Transverse colon (tissue), 4 donors: ENCODE data around the gene ITIH4. TPM values are rescaled to one million over a fixed set of nuclear protein-coding genes. Genes with fewer than 3 reads are reported as not detected.

Experiments used
- DNase-seq: peaks from one replicate; pipeline ENCODE4 v3.0.0-alpha.2; 2019
- H3K27ac ChIP-seq, 4 donors: fragments of 200-600 bp; sonication (generic); 2 replicates each; pipeline ENCODE4 v1.5.1; 2016 to 2018; ENCODE audit warnings: inconsistent platforms in 4 of 4
- H3K27me3 ChIP-seq: fragments of 200-600 bp; sonication (generic); 2 replicates; pipeline ENCODE4 v1.5.1; 2017; ENCODE audit warnings: inconsistent platforms
- H3K36me3 ChIP-seq, 4 donors: fragments of 200-600 bp; sonication (generic); 2 replicates each; pipeline ENCODE4 v1.5.1; 2017 to 2019; ENCODE audit warnings: inconsistent platforms in 4 of 4
- H3K4me1 ChIP-seq, 4 donors: fragments of 200-600 bp; sonication (generic); 2 replicates each; pipeline ENCODE4 v1.5.1; 2017 to 2020; ENCODE audit warnings: inconsistent platforms in 4 of 4
- H3K4me3 ChIP-seq, 4 donors: fragments of 200-600 bp; sonication (generic); 1 replicate in 1 of 4; 2 replicates in 3 of 4; pipeline versions ENCODE4 v1.5.1 to v1.6.1; 2017 to 2019; ENCODE audit warnings: inconsistent platforms in 4 of 4
- H3K9me3 ChIP-seq, 2 donors: fragments of 200-600 bp; sonication (generic); 2 replicates each; pipeline ENCODE4 v1.5.1; 2017 to 2019; ENCODE audit warnings: inconsistent platforms in 2 of 2
- EP300 ChIP-seq: sonication (generic); formaldehyde crosslinking; IDR thresholded peaks from one replicate; pipeline ENCODE4 v1.6.1; 2017; ENCODE audit warnings: antibody characterized with exemption, low read depth
- POLR2A ChIP-seq: fragments of 450-650 bp; IDR thresholded peaks from one replicate; pipeline ENCODE4 v1.6.1; 2016; ENCODE audit warnings: antibody characterized with exemption, mild to moderate bottlenecking, moderate library complexity
- POLR2AphosphoS5 ChIP-seq, 3 donors: sonication (generic); formaldehyde crosslinking; IDR thresholded peaks; one replicate each; pipeline ENCODE4 v1.6.1; 2016; ENCODE audit warnings: antibody characterized with exemption in 3 of 3
- WGBS, 2 donors: methylation state at CpG; one replicate each; pipeline ENCODE4 v1.1.5; 2018; ENCODE audit warnings: low coverage in 1 of 2; 5-methylcytosine and 5-hydroxymethylcytosine counted together
- in situ Hi-C, 4 donors: fragments of 200-750 bp; cut with MboI; loops; one replicate each; pipeline versions ENCODE4 v1.15.0 to v1.15.1; 2017; ENCODE audit warnings: low sequenced_read_pairs in 3 of 4, low pct_ligation_motif_present in 1 of 4, low pct_unique_long_range_greater_than_20kb in 1 of 4
- intact Hi-C: fragments of 100-400 bp; cut with DNase I; formaldehyde crosslinking; loops from one replicate; pipeline ENCODE4 v1.15.1; 2023; ENCODE audit warnings: low total_unique reads
- total RNA-seq, 4 donors: library from RNA; depleted of rRNA; stranded (reverse); fragments of >200 nt; gene quantifications; one replicate each; pipeline ENCODE4 v1.1.0, GENCODE V29; 2016
- TF ChIP-seq, protein P1 (sequence below), 5 experiments: fragments of 200-600 bp in 3 of 5; fragments of 450-650 bp in 2 of 5; sonication (generic) in 3 of 5; IDR thresholded peaks; 1 replicate in 2 of 5; 2 replicates in 3 of 5; pipeline ENCODE4 v1.5.1; 2016 to 2017; ENCODE audit warnings: antibody characterized with exemption in 5 of 5, inconsistent platforms in 3 of 5, mild to moderate bottlenecking in 2 of 5, moderate library complexity in 1 of 5

ITIH4 gene
- total RNA-seq, 4 donors from 2014 or later, result 0.60 to 9.5 (median 4.9) TPM

DNA sequence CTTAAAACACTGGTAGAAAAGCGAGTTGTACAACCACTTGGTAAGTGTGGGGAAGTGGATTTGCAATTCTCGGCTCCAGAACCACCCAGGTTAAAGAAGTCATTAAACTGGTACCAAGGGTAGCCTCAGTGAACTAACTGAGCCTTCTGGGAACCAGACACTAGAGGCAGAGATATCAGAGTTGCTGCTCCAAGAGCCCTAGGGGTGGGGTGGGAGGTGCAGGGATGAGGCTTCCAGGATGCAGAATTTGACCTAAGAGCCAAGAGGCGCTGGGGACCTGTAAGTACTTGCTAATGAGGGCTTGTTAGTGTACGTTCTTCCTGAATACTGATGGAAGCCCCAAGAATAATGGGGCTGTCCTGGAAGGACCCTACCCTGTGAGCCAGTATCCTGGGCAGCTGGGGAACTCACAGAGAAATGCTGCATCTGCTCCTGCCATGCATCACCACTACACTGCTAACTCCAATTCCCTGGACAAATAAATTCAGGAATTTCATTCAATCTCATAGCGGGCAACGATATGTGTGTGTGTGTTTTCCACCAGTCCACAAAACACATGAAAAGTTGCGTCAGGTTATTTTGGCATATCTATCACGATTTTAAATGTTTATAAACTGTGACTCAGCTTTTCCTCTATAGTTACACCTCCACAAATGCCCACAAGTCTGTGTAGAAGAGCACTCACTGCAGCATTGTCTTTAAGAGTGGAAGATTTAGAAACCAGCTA lies 43.1 kb upstream of the ITIH4 start:
- H3K27me3 ChIP-seq, result no peaks in the 10 kb centered on the region
- H3K9me3 ChIP-seq, result no peaks in the 10 kb centered on the region
- 74 to 80% methylated on average over 7 to 8 of the region's 8 CpGs for WGBS, 2 donors
- no peak for DNase-seq
- in situ Hi-C loops (no loop called here), intact Hi-C loops (no loop called here)
- H3K4me1 ChIP-seq, result peaks cover 0 to 15% (median 3%) of the 10 kb centered on the region in 4 donors
- H3K36me3 ChIP-seq, result no peaks in the 10 kb centered on the region
- no peak overlapping the region for H3K27ac ChIP-seq
- no peak overlapping the region for H3K4me3 ChIP-seq
- TF ChIP-seq POLR2AphosphoS5 (IDR thresholded peaks at IDR 0.05) (no peak), EP300 (no peak), POLR2A (no peak)
- TF ChIP-seq, protein P1, sequence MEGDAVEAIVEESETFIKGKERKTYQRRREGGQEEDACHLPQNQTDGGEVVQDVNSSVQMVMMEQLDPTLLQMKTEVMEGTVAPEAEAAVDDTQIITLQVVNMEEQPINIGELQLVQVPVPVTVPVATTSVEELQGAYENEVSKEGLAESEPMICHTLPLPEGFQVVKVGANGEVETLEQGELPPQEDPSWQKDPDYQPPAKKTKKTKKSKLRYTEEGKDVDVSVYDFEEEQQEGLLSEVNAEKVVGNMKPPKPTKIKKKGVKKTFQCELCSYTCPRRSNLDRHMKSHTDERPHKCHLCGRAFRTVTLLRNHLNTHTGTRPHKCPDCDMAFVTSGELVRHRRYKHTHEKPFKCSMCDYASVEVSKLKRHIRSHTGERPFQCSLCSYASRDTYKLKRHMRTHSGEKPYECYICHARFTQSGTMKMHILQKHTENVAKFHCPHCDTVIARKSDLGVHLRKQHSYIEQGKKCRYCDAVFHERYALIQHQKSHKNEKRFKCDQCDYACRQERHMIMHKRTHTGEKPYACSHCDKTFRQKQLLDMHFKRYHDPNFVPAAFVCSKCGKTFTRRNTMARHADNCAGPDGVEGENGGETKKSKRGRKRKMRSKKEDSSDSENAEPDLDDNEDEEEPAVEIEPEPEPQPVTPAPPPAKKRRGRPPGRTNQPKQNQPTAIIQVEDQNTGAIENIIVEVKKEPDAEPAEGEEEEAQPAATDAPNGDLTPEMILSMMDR (IDR thresholded peaks at IDR 0.05), result no peak

DNA sequence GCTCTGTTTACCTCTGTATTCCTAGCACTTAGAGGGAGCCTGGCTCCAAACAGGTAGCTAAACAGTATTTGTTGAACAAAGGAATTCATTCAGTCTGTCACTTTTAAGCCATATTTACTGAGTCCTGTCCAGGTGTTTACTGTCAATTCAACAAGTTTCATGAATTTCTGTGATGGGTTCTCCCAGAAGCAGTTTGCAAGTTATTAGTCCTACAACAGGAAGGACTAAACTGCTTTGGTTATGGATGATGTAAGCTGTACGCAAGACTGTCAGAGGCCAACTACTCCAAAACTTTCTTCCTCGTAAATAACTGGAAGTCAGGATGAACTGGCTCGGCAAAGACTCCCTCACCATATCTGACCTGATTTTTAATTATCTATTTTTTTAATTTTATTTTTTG lies 41.8 kb upstream of the ITIH4 start:
- in situ Hi-C loops, result no loop called here
- Histone ChIP-seq H3K36me3 (no peaks in the 10 kb centered on the region), H3K9me3 (no peaks in the 10 kb centered on the region), H3K27me3 (no peaks in the 10 kb centered on the region), H3K4me1 (peaks cover 0 to 15% (median 3%) of the 10 kb centered on the region in 4 donors), H3K4me3 (no peak overlapping the region), H3K27ac (no peak overlapping the region)
- intact Hi-C loops, result no loop called here
- DNase-seq, result no peak
- TF ChIP-seq, protein P1 (IDR thresholded peaks at IDR 0.05), result no peak
- TF ChIP-seq POLR2AphosphoS5 (IDR thresholded peaks at IDR 0.05), result no peak
- TF ChIP-seq EP300, result no peak
- no peak for TF ChIP-seq POLR2A
- WGBS, 2 donors, result 84 to 92% methylated on average over 3 of the region's 3 CpGs

DNA sequence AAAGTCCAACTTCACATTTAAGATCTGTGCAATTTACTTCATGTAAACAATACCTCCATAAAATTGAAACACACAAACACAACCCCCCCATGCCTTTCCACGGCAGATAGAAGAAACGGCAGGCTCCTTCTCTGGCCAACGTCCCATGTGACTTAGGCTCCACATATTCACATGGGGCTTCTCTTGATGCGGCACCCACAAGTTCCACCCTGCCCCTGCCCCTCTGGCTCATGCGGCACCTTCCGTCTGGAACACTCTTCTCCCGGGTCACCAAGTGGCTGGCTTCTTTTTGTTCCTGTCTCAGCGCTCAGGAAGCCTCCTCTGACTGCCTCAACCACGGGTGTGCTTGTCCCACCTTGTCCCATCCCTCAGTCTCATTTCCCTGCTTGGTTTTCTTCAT lies 41.3 kb upstream of the ITIH4 start:
- H3K9me3 ChIP-seq, result no peaks in the 10 kb centered on the region
- H3K4me1 ChIP-seq, result peaks cover 0 to 15% (median 3%) of the 10 kb centered on the region in 4 donors
- H3K36me3 ChIP-seq, result no peaks in the 10 kb centered on the region
- in situ Hi-C loops, result no loop called here
- DNase-seq, result no peak
- intact Hi-C loops, result no loop called here
- H3K27me3 ChIP-seq, result no peaks in the 10 kb centered on the region
- WGBS, 2 donors, result 74 to 78% methylated on average over 8 to 9 of the region's 9 CpGs
- no peak overlapping the region for H3K27ac ChIP-seq
- TF ChIP-seq EP300 (no peak), POLR2AphosphoS5 (IDR thresholded peaks at IDR 0.05) (no peak), POLR2A (no peak)
- TF ChIP-seq, protein P1 (IDR thresholded peaks at IDR 0.05), result no peak
- no peak overlapping the region for H3K4me3 ChIP-seq

DNA sequence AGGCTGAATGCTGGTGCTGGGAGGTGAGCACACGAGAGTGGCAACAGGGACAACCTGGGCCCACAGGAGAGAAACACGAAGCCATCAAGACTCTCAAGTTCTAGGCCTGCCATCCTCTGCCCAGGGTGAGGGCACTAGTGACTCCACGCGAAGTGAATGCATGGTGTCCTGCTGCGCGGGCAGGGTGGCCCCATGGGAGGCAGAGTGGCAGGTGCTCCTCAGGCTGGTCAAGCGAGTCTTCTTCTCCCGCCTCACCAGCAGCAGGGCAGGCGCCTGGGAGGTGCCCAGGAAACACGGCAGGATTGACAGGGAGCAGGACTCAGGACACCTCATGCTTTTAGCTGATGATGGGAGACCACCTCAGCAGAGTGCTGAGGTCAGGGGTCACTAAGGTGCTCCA lies 40.0 kb upstream of the ITIH4 start:
- in situ Hi-C loops (no loop called here), intact Hi-C loops (no loop called here)
- TF ChIP-seq POLR2AphosphoS5 (IDR thresholded peaks at IDR 0.05), result no peak
- TF ChIP-seq POLR2A, result no peak
- TF ChIP-seq EP300, result no peak
- TF ChIP-seq, protein P1 (IDR thresholded peaks at IDR 0.05), result no peak
- peaks cover 0 to 15% (median 3%) of the 10 kb centered on the region in 4 donors for H3K4me1 ChIP-seq
- H3K4me3 ChIP-seq, result no peak overlapping the region
- no peaks in the 10 kb centered on the region for H3K27me3 ChIP-seq
- DNase-seq, result no peak
- H3K36me3 ChIP-seq, result no peaks in the 10 kb centered on the region
- 92% methylated on average over 10 of the region's 10 CpGs; no CpG with 5 or more reads in 1 of the 2 donors for WGBS, 2 donors
- no peak overlapping the region for H3K27ac ChIP-seq
- no peaks in the 10 kb centered on the region for H3K9me3 ChIP-seq
